HepG2 (cell line): Measurements from ENCODE around the gene OTUD1. TPM values are rescaled to one million over a fixed set of nuclear protein-coding genes. Genes with fewer than 3 reads are reported as not detected.

Source experiments
- AHDC1 ChIP-seq: sonication (generic); formaldehyde crosslinking; IDR thresholded peaks from 2 replicates; pipeline ENCODE4 v1.5.1; 2020; ENCODE audit warnings: mild to moderate bottlenecking, missing genetic modification reagents, borderline replicate concordance
- ARID5B ChIP-seq: IDR thresholded peaks from 2 replicates; pipeline ENCODE4 v1.4.0; 2020; ENCODE audit warnings: mild to moderate bottlenecking, missing genetic modification reagents
- DNMT1 ChIP-seq: sonication (generic); formaldehyde crosslinking; IDR thresholded peaks from 2 replicates; pipeline ENCODE4 v1.5.1; 2020; ENCODE audit warnings: mild to moderate bottlenecking, missing genetic modification reagents
- DNMT3B ChIP-seq: conservative IDR thresholded peaks from 2 replicates; pipeline ENCODE4 v1.6.1; 2016; ENCODE audit warnings: missing biosample characterization, control low read depth
- FOXA1 ChIP-seq, 2 experiments: fragments of 450-650 bp in 1 of 2; sonication (generic) in 1 of 2; formaldehyde crosslinking in 1 of 2; IDR thresholded peaks; 2 replicates each; pipeline versions ENCODE4 v1.4.0 to v1.6.1; 2016 to 2020; ENCODE audit warnings: missing genetic modification reagents in 1 of 2
- FOXJ3 ChIP-seq: sonication (generic); formaldehyde crosslinking; IDR thresholded peaks from 2 replicates; pipeline ENCODE4 v1.4.0; 2020; ENCODE audit warnings: missing genetic modification reagents, mild to moderate bottlenecking, borderline replicate concordance
- HNF4A ChIP-seq: sonication (generic); formaldehyde crosslinking; IDR thresholded peaks from 2 replicates; pipeline ENCODE4 v1.4.0; 2020; ENCODE audit warnings: missing genetic modification reagents
- KDM2A ChIP-seq: sonication (generic); formaldehyde crosslinking; IDR thresholded peaks from 2 replicates; pipeline ENCODE4 v1.4.0; 2020; ENCODE audit warnings: low read depth, missing genetic modification reagents, borderline replicate concordance
- MIER3 ChIP-seq: IDR thresholded peaks from 2 replicates; pipeline ENCODE4 v1.6.1; 2016; ENCODE audit warnings: missing compliant biosample characterization, borderline replicate concordance
- MIXL1 ChIP-seq: IDR thresholded peaks from 2 replicates; pipeline ENCODE4 v1.6.1; 2016
- NONO ChIP-seq, 2 experiments: fragments of 450-650 bp in 1 of 2; sonication (generic) in 1 of 2; formaldehyde crosslinking in 1 of 2; IDR thresholded peaks in 1 of 2; conservative IDR thresholded peaks in 1 of 2; 2 replicates each; pipeline versions ENCODE4 v1.6.1 to v1.8.0; 2017 to 2022; ENCODE audit warnings: mild to moderate bottlenecking in 1 of 2, missing genetic modification reagents in 1 of 2, moderate library complexity in 1 of 2
- NR2F1 ChIP-seq, 2 experiments: fragments of 450-650 bp in 1 of 2; formaldehyde crosslinking in 1 of 2; IDR thresholded peaks; 2 replicates each; pipeline versions ENCODE4 v1.5.0 to v1.6.1; 2016 to 2020; ENCODE audit warnings: mild to moderate bottlenecking in 1 of 2, missing compliant biosample characterization in 1 of 2, missing genetic modification reagents in 1 of 2, moderate library complexity in 1 of 2
- REL ChIP-seq: sonication (generic); formaldehyde crosslinking; conservative IDR thresholded peaks from 2 replicates; pipeline ENCODE4 v1.8.0; 2022; ENCODE audit warnings: mild to moderate bottlenecking, missing genetic modification reagents, moderate library complexity
- SMC3 ChIP-seq: IDR thresholded peaks from 2 replicates; pipeline ENCODE4 v1.6.1; 2011; ENCODE audit warnings: low read length, improper control_type of control experiment
- ZFP36L2 ChIP-seq: sonication (generic); formaldehyde crosslinking; IDR thresholded peaks from 2 replicates; pipeline ENCODE4 v1.4.0; 2020; ENCODE audit warnings: missing genetic modification reagents
- ZSCAN31 ChIP-seq: sonication (generic); formaldehyde crosslinking; IDR thresholded peaks from 2 replicates; pipeline ENCODE4 v1.5.0; 2020; ENCODE audit warnings: low read depth, mild to moderate bottlenecking, missing genetic modification reagents
- ZUFSP ChIP-seq: sonication (generic); formaldehyde crosslinking; IDR thresholded peaks from 2 replicates; pipeline ENCODE4 v1.9.0; 2021; ENCODE audit warnings: missing genetic modification reagents, mild to moderate bottlenecking, borderline replicate concordance
- polyA plus RNA-seq, 8 experiments: library from polyadenylated mRNA; depleted of rRNA in 3 of 8; stranded (reverse) in 7 of 8; unstranded in 1 of 8; fragments of >200 nt; fragmentation: Illumina TruSeq in 4 of 8; extraction: Trizol in 4 of 8; gene quantifications; 2 replicates each; pipeline versions ENCODE4 v1.2.1 to v1.2.3, GENCODE V29; 2011 to 2016; ENCODE audit warnings: low read depth in 4 of 8, missing spikeins in 1 of 8, mixed read lengths in 1 of 8; ENCODE audit not compliant: insufficient read depth in 1 of 8
- total RNA-seq, 5 experiments: library from RNA; depleted of rRNA; stranded (reverse); fragments of >200 nt; fragmentation: Illumina TruSeq; extraction: Trizol; gene quantifications; 2 replicates each; pipeline ENCODE4 v1.2.3, GENCODE V29; 2016; ENCODE audit warnings: low read depth in 1 of 5
- TF ChIP-seq, protein P1 (sequence below), 2 experiments: fragments of 450-650 bp in 1 of 2; sonication (generic) in 1 of 2; formaldehyde crosslinking; IDR thresholded peaks; 2 replicates each; pipeline versions ENCODE4 v1.5.0 to v1.8.0; 2020 to 2022; ENCODE audit warnings: mild to moderate bottlenecking in 1 of 2, missing genetic modification reagents in 1 of 2

The OTUD1 gene
- total and polyA plus RNA-seq, 2 of the 13 experiments (the other 11 are each of a cell fraction or from before 2014, with no cell fraction given), result 1.2 to 1.4 TPM

GRCh38 chr10:23405540-23405939, 33.3 kb upstream of the OTUD1 start (continued):
- TF ChIP-seq DNMT3B (no peak), NONO (IDR thresholded peaks at IDR 0.05) (no peak), NONO (CRISPR knock-in tag; conservative IDR thresholded peaks at IDR 0.05) (no peak), ZUFSP (no peak), SMC3 (no peak), FOXJ3 (CRISPR knock-in tag) (peak; percentile 29; the same call in 1 of the 2 replicates), KDM2A (CRISPR knock-in tag) (no peak), DNMT1 (CRISPR knock-in tag) (no peak), ZFP36L2 (no peak), REL (CRISPR knock-in tag) (no peak), MIXL1 (CRISPR knock-in tag) (0 out of 2 replicates have a peak, but pooled peaks have one; percentile 30), NR2F1 (CRISPR knock-in tag; IDR thresholded peaks at IDR 0.05) (no peak), FOXA1 (IDR thresholded peaks at IDR 0.05) (no peak), FOXA1 (CRISPR knock-in tag; IDR thresholded peaks at IDR 0.05) (no peak), AHDC1 (peak; percentile 82; the same call in 1 of the 2 replicates), ARID5B (CRISPR knock-in tag) (peak; percentile 68), HNF4A (CRISPR knock-in tag) (peak; percentile 33; the same call in 1 of the 2 replicates), ZSCAN31 (CRISPR knock-in tag) (no peak), MIER3 (CRISPR knock-in tag) (no peak)
- TF ChIP-seq, protein P1, sequence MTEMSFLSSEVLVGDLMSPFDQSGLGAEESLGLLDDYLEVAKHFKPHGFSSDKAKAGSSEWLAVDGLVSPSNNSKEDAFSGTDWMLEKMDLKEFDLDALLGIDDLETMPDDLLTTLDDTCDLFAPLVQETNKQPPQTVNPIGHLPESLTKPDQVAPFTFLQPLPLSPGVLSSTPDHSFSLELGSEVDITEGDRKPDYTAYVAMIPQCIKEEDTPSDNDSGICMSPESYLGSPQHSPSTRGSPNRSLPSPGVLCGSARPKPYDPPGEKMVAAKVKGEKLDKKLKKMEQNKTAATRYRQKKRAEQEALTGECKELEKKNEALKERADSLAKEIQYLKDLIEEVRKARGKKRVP (CRISPR knock-in tag; IDR thresholded peaks at IDR 0.05), result peak in 1 of 2 experiments; percentile 22; a peak in 1 of 4 replicates
